ENCODE measurements around the gene HSPA4L.

GRCh38 chr4:127852661-127853060 lies 70.5 kb downstream of the HSPA4L start:
- no peak for TF ChIP-seq EZH2 (IDR thresholded peaks at IDR 0.05; ENCODE audit: borderline replicate concordance, low read depth, low read length, severe bottlenecking)
- TF ChIP-seq, protein P1, sequence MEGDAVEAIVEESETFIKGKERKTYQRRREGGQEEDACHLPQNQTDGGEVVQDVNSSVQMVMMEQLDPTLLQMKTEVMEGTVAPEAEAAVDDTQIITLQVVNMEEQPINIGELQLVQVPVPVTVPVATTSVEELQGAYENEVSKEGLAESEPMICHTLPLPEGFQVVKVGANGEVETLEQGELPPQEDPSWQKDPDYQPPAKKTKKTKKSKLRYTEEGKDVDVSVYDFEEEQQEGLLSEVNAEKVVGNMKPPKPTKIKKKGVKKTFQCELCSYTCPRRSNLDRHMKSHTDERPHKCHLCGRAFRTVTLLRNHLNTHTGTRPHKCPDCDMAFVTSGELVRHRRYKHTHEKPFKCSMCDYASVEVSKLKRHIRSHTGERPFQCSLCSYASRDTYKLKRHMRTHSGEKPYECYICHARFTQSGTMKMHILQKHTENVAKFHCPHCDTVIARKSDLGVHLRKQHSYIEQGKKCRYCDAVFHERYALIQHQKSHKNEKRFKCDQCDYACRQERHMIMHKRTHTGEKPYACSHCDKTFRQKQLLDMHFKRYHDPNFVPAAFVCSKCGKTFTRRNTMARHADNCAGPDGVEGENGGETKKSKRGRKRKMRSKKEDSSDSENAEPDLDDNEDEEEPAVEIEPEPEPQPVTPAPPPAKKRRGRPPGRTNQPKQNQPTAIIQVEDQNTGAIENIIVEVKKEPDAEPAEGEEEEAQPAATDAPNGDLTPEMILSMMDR (IDR thresholded peaks at IDR 0.05; ENCODE audit: extremely low read depth in 1 of 2, insufficient read depth in 1 of 2, low read depth in 1 of 2, low read length in 2 of 2) = no peak
- TF ChIP-seq POLR2A (IDR thresholded peaks at IDR 0.05; ENCODE audit: low read depth, low read length) = no peak
- no peak for TF ChIP-seq POLR2AphosphoS5 (IDR thresholded peaks at IDR 0.05; ENCODE audit: insufficient read depth, low read depth, low read length)
- TF ChIP-seq MYC (IDR thresholded peaks at IDR 0.05; ENCODE audit: low read depth, low read length) = no peak
- TF ChIP-seq MAX (IDR thresholded peaks at IDR 0.05; ENCODE audit: insufficient read depth, insufficient read length) = no peak

All from endothelial cell of umbilical vein (primary cell).